ENCODE results near the gene ZNF107.

ZNF107 gene

GRCh38 chr7:64665980-64666662 is at the start of gene ZNF107:
ZNF107 (plus strand) TSS chr7:64666133; CDS start chr7:64666283, 150 bp downstream.
- peak; percentile 77 for DNase-seq (ENCODE audit: low spot score)

GRCh38 chr7:64618785-64619456 is 47.0 kb upstream of the ZNF107 start:
- DNase-seq (ENCODE audit: low spot score): no peak

GRCh38 chr7:64619705-64620104 is 46.2 kb upstream of the ZNF107 start:
- no peak for DNase-seq (ENCODE audit: low spot score)

- DNase-seq (ENCODE audit: low spot score): no peak
Measured at GRCh38 chr7:64621656-64622055, 44.3 kb upstream of the ZNF107 start.

GRCh38 chr7:64625114-64626082 is 40.5 kb upstream of the ZNF107 start:
- no peak for DNase-seq (ENCODE audit: low spot score)

GRCh38 chr7:64626083-64626469 is 39.9 kb upstream of the ZNF107 start:
- no peak for DNase-seq (ENCODE audit: low spot score)

- no peak for DNase-seq (ENCODE audit: low spot score)
Measured at GRCh38 chr7:64626557-64626956, 39.4 kb upstream of the ZNF107 start.

GRCh38 chr7:64628192-64628591 is 37.7 kb upstream of the ZNF107 start:
- DNase-seq (ENCODE audit: low spot score): no peak

- DNase-seq (ENCODE audit: low spot score): no peak
Measured at GRCh38 chr7:64628721-64629120, 37.2 kb upstream of the ZNF107 start.

GRCh38 chr7:64630496-64630895 is 35.4 kb upstream of the ZNF107 start:
- no peak for DNase-seq (ENCODE audit: low spot score)

GRCh38 chr7:64632029-64632428 is 33.9 kb upstream of the ZNF107 start:
- no peak for DNase-seq (ENCODE audit: low spot score)

GRCh38 chr7:64633401-64633800 is 32.5 kb upstream of the ZNF107 start:
- DNase-seq (ENCODE audit: low spot score): no peak

GRCh38 chr7:64634406-64635062 is 31.4 kb upstream of the ZNF107 start:
- no peak for DNase-seq (ENCODE audit: low spot score)

- DNase-seq (ENCODE audit: low spot score): no peak
Measured at GRCh38 chr7:64636386-64636785, 29.5 kb upstream of the ZNF107 start.

GRCh38 chr7:64637521-64638445 is 28.1 kb upstream of the ZNF107 start:
- DNase-seq (ENCODE audit: low spot score): no peak

GRCh38 chr7:64638822-64639221 is 27.1 kb upstream of the ZNF107 start:
- no peak for DNase-seq (ENCODE audit: low spot score)

GRCh38 chr7:64639267-64640001 is 26.5 kb upstream of the ZNF107 start:
- DNase-seq (ENCODE audit: low spot score): no peak

GRCh38 chr7:64640504-64640903 is 25.4 kb upstream of the ZNF107 start:
- DNase-seq (ENCODE audit: low spot score): no peak

- DNase-seq (ENCODE audit: low spot score): no peak
Measured at GRCh38 chr7:64642046-64642445, 23.9 kb upstream of the ZNF107 start.

GRCh38 chr7:64642875-64643274 is 23.1 kb upstream of the ZNF107 start:
- no peak for DNase-seq (ENCODE audit: low spot score)
